Effector CD8-positive, alpha-beta T cell (primary cell): Measurements from ENCODE around the gene NMRK2.
"Not testable (repeated sequence)": the region's sequence is repeated elsewhere in the genome, so short reads cannot be mapped to it uniquely, and the experiment has no call there.

Experiments
- DNase-seq: peaks from one replicate; lab custom pipeline; 2025; lab: John Stamatoyannopoulos, UW

The NMRK2 gene

DNA sequence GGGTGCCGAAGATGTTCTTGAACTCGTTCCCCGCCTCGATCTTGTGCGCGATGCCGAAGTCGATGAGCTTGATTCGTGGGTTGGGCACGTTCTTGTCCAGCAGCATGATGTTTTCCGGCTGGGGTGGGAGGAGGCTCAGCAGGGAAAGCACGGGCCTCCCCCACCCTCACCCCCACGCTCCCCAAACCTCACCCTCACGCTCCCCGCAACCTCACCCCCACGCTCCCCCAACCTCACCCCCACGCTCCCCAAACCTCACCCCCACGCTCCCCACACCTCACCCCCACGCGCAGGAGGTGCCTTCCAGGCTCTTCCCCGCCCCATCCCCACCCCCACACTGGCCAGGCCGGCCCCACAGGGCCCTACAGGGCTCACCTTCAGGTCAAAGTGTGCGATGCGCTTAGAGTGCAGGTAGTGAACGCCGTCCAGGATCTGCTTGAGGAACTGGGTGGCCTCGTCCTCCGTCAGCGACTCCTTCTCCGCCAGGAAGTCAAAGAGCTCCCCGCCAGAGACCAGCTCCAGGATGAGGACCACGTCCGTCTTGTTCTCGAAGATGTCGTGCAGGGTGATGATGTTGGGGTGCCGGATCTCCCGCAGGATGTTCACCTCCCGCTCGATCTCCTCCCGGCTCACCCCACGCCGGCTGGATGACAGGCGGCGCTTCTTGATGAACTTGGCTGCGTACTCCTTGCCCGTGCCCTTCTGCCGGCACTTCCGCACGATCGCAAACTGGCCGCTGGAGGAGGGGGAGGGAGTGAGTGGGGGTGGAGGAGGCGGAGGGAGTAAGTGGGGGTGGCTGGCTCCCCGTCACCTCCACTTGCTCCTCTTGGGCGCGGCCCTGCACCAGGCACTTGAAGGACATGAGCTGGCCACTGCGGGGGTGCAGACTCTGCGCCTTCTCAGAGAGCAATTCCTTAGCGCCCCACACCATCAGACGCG lies 31.7 kb downstream of the NMRK2 start:
- DNase-seq, result no peak

DNA sequence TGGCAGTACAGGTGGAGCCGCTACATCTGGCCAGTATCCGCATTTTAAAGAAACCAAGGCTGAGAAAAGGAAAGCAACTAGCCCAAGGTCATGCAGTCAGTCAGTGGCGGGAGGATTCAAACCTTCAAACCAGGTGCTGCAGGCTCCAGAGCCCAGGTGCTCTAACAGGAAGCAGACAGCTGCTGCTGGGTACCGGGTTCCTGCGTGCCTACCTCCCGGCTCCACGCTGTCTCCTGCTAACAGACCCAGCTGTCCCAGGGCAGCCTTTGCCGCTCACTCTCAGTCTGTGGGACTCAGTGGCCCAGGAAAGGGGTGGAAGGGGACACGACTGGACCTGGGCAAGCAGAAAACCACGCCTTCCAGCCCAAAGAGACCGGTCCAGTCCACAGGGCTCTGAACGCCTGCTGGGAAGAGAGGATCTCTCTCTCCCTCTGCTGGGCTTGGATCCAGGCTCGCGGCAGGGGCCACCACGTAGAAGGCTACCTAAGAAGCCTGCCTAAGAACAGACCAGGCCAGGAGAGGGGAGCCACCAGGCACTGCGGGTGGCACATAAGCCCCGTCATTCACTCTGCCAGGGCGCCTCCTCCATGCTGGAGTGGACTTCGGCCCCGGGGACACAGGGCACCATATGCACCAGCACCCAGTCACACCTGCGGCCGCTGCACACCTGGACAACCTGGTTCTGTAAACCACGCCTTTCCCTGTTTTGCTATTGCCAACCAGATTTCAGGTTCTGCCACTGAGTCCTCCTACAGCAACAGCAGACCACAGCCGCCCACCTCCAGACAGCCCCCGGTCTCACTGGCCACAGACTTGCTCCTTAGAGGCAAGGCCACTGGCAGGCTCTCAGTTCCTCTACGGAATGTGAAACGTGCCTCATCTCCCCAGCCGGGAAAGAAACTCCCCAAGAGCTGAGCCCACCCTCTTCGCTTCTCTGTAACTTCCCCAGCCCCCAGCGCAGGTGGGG lies 33.5 kb downstream of the NMRK2 start:
- no peak for DNase-seq

DNA sequence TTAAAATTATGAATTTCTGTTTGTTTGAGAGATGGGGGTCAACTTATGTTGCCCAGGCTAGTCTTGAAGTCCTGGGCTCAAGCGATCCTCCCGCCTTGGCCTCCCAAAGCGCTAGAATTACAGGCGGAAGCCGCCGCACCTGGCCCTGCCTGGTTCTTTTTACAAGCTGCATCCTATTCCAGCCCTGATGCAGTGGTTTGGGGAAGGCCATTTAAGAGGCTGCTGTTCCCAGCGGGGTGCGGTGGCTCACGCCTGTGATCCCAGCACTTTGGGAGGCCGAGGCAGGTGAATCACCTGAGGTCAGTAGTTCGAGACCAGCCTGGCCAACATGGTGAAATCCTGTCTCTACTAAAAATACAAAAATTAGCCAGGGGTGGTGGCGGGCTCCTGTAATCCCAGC lies 35.1 kb downstream of the NMRK2 start:
- DNase-seq, result not testable (repeated sequence)

GRCh38 chr19:3968556-3969434 lies 35.9 kb downstream of the NMRK2 start:
- no peak for DNase-seq

DNA sequence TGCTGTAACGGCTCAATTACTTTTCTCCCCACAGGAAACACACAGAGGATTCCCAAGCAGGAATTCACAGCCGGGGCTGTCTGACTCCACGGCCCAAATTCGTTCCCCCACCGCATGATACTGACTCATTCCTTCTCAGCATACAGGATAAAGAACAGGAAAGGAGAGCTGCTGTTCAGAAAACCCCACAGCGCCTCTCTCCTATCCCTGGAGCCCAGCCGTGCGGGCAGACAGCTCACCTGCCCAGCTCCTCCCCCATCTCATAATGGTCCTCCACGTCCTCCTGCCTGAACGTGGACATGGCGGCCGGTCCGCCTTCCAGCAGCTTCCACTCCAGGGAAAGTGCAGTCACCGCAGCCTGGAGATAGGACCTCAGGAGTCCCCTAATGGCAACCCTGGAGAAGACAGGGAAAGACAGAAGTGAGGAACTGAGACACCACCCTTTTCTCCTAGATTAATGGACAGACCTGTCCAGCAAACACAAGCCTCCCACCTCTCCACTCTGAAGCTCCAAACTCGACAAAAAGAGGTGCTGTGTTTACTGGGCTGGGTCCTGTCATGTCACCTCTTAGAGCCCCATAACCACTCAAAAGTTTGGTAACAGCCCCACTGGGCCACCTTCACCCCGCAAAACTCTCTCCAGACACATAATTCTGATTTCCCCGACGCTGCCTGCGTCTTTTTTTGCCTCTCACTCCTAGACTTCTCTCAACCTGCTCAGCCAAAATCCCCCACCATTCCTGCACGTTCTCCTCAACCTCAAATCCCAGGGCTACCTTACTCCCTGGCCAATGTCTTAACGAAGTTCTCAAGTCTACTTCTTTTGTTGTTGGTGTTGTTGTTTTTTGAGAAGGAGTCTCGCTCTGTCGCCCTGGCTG lies 36.8 kb downstream of the NMRK2 start:
- DNase-seq, result no peak

- DNase-seq, result no peak
Observed at GRCh38 chr19:3970313-3970807, 37.5 kb downstream of the NMRK2 start.

GRCh38 chr19:3970808-3971598 lies 38.1 kb downstream of the NMRK2 start, which contains the start of gene DAPK3:
Gene DAPK3 (minus strand): TSS chr19:3971099. CDS start chr19:3969735, 1,364 bp downstream.
- DNase-seq, result peak; percentile 84

DNA sequence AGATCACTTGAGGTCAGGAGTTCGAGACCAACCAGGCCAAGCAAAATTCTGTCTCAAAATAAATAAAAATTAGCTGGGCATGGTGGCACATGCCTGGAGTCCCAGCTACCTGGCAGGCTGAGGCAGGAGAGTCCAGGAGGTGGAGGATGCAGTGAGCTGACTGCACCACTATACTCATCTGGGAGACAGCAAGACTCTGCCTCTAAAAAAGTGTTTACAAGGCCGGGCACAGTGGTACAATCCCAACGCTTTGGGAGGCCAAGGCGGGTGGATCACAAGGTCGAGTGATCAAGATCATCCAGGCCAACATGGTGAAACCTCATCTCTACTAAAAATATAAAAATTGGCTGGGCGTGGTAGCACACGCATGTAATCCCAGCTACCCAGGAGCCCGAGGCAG lies 42.3 kb downstream of the NMRK2 start:
- no peak for DNase-seq

- DNase-seq, result no peak
Observed at GRCh38 chr19:3975637-3976087, 42.8 kb downstream of the NMRK2 start.

DNA sequence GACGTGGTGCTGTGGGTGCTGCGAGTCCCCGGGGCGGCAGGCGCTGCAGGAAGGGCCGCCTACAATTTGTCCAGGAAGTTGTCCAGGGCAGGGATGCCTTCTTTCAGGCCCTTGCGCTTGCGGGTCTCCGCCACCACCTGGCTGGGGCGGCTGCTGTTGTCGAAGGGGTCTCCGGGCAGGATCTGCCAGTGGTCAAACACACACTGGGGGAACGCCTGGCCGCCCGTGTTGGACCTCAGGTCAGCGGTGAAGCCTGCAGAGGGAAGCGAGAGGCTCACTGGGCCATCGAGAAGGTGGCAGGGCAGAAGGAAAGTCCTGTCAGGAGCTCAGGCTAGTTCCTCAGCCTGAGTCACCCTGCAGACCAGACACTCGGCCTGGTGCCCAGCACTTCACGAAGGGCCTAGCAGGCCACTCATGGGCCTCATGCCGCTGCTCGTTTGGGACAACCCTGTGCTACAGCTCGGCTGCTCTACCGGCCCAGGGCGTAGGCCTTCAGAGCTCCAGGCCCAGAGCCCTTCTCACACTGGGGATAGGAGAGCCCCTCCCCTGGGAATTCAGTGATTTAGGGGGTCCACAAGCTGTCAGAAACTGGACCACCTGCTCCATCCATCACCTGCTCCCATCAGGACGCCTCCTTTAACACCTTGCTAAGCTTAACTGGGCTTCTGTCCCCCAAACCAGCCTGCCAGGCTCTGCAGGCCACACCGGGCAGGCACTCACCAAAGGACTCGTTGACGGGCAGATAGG lies 43.8 kb downstream of the NMRK2 start:
- DNase-seq, result no peak

DNA sequence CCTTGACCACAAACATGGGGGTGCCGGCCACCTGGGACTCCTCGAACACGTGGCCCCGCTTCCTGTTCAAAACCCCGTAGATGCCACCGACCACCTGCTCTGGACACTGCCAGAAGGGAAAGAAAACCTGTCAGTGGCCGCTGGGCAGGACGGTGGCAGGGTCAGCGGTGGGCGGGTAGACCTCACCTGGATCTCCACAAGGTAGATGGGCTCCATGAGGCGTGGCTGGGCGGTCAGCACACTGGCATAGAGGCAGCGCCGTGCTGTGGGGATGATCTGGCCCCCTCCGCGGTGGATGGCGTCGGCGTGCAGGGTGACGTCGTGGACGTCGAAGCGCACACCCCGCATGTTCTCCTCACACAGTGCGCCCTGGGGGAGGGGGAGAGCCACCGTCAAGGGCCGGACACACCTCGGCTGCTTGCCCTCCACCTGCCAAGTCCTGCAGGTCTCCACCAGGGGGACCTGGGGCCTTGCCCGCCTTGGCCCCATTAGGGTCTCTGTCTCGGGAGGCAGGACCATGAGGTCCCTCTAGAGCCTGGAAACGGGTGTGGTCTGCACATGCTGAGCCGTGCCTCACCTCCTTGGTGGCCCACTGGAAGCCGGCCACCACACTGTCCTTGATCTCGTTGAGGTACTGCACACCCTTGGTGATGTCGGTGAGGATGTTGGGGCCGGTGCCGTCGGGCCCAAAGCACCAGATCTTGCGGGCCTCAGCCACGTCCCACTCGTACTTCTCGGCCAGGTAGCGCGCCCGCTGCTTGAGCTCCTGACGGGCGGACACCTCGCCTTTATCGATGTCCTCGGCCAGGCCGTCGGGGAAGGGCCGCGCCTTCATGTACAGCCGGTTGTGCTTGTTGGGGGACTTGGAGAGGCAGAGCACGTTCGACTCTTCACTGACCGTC lies 44.6 kb downstream of the NMRK2 start:
- DNase-seq, result no peak

- no peak for DNase-seq
Observed at GRCh38 chr19:3978145-3978544, 45.3 kb downstream of the NMRK2 start.

- DNase-seq, result no peak
Observed at GRCh38 chr19:3979289-3979673, 46.4 kb downstream of the NMRK2 start.

DNA sequence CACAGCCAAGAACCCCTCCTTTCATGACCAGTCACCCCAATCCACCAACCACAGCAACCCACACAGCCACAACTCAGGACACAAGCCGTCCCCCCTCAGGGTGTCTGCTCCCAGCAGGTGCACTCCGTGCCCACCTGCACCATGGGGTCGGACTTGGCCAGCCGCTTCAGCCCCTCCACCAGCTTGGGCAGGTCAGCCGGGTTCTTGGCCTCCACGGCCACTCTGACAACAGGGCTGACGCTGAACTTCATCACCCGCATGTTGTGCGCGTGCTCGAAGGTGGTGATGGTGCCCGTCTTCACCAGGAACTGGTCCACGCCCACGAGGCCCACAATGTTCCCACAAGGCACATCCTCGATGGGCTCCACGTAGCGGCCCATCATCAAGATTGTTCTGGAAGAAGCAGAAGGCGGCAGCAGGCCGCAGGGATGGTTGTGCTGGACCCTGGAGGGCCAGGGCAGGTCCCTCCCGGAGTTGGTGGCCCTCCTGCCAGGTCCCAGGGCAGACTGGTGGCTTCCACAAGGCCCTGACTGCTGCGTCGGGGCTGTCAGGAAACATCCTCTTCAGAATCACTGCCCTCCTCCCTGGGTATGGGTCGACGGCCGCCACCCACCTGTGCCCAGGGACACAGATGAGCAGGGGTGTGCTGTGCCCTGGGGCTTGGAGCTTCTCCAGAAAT lies 46.9 kb downstream of the NMRK2 start:
- DNase-seq, result no peak

GRCh38 chr19:3980353-3981251 lies 47.7 kb downstream of the NMRK2 start:
- DNase-seq, result no peak

DNA sequence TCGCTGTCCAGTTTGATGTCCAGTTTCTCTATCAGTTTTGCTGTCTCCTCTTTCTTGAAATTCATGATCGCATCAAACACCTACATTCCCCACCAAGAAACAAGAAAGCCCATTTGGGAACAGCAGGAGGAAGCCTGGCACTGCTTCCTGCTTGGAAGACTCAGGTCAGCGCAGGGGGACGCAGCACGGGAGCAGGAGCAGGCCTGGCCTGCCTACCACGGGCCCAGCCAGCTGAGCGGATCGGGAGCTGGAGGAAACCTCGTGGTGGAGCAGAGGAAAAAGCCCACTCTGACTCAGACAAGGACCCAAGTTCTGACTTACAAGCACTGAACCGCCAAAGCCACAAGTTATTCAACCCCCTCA lies 48.5 kb downstream of the NMRK2 start:
- no peak for DNase-seq
